Liver (tissue), 9 donors: ENCODE results near the gene DNAL4. TPM values are rescaled to one million over a fixed set of nuclear protein-coding genes. Genes with fewer than 3 reads are reported as not detected.

Experiments
- DNase-seq: peaks from one replicate; pipeline ENCODE4 v3.0.0-alpha.2; 2017; ENCODE audit warnings: low spot score
- H3K27ac ChIP-seq, 2 donors: one replicate each; pipeline ENCODE4 v1.7.0; 2013; ENCODE audit warnings: inconsistent platforms in 2 of 2, low read length in 2 of 2, control low read depth in 1 of 2, low read depth in 1 of 2, mild to moderate bottlenecking in 1 of 2
- H3K27me3 ChIP-seq, 4 donors: one replicate each; pipeline versions ENCODE4 v1.6.1 to v1.7.0; 2013; ENCODE audit warnings: low read length in 3 of 4, inconsistent platforms in 1 of 4, mild to moderate bottlenecking in 1 of 4, moderate library complexity in 1 of 4; ENCODE audit not compliant: control insufficient read depth in 4 of 4, insufficient read depth in 4 of 4
- H3K36me3 ChIP-seq, 4 donors: one replicate each; pipeline versions ENCODE4 v1.6.1 to v1.7.0; 2013; ENCODE audit warnings: low read length in 3 of 4, mild to moderate bottlenecking in 3 of 4, low read depth in 1 of 4, moderate library complexity in 1 of 4; ENCODE audit not compliant: control insufficient read depth in 4 of 4, insufficient read depth in 3 of 4
- H3K4me1 ChIP-seq, 4 donors: one replicate each; pipeline versions ENCODE4 v1.6.1 to v1.7.0; 2013; ENCODE audit warnings: low read length in 3 of 4, mild to moderate bottlenecking in 3 of 4, moderate library complexity in 1 of 4; ENCODE audit not compliant: control insufficient read depth in 4 of 4, insufficient read depth in 4 of 4
- H3K4me3 ChIP-seq, 3 donors: one replicate each; pipeline versions ENCODE4 v1.6.1 to v1.7.0; 2013; ENCODE audit warnings: low read length in 3 of 3, control low read depth in 1 of 3, low read depth in 1 of 3, mild to moderate bottlenecking in 1 of 3
- H3K9ac ChIP-seq, 2 donors: one replicate each; pipeline ENCODE4 v1.7.0; 2013; ENCODE audit warnings: low read length in 2 of 2, mild to moderate bottlenecking in 2 of 2, moderate library complexity in 2 of 2, control low read depth in 1 of 2, low read depth in 1 of 2
- H3K9me3 ChIP-seq, 4 donors: one replicate each; pipeline versions ENCODE4 v1.6.1 to v1.7.0; 2013; ENCODE audit warnings: low read length in 3 of 4; ENCODE audit not compliant: control insufficient read depth in 4 of 4
- ATF3 ChIP-seq: IDR thresholded peaks from 2 replicates; pipeline ENCODE4 v1.6.1; 2016; ENCODE audit warnings: antibody characterized with exemption
- CTCF ChIP-seq: fragments of 150-350 bp; IDR thresholded peaks from 2 replicates; pipeline ENCODE4 v1.5.1; 2017; ENCODE audit warnings: improper control_type of control experiment, low read depth, low read length; ENCODE audit not compliant: missing input control
- EGR1 ChIP-seq, 2 donors: IDR thresholded peaks; 2 replicates each; pipeline ENCODE4 v1.6.1; 2016 to 2018; ENCODE audit warnings: antibody characterized with exemption in 2 of 2, low read depth in 2 of 2
- FOXA1 ChIP-seq: IDR thresholded peaks from 2 replicates; pipeline ENCODE4 v1.6.1; 2016; ENCODE audit warnings: antibody characterized with exemption
- FOXA2 ChIP-seq: IDR thresholded peaks from 2 replicates; pipeline ENCODE4 v1.6.1; 2016; ENCODE audit warnings: antibody characterized with exemption
- GABPA ChIP-seq, 2 donors: IDR thresholded peaks in 1 of 2; conservative IDR thresholded peaks in 1 of 2; 2 replicates each; pipeline ENCODE4 v1.6.1; 2016; ENCODE audit warnings: antibody characterized with exemption in 2 of 2, mild to moderate bottlenecking in 1 of 2, moderate library complexity in 1 of 2
- HNF4A ChIP-seq, 2 donors: conservative IDR thresholded peaks; 2 replicates each; pipeline ENCODE4 v1.6.1; 2016; ENCODE audit warnings: antibody characterized with exemption in 2 of 2, mild to moderate bottlenecking in 2 of 2
- HNF4G ChIP-seq: IDR thresholded peaks from 2 replicates; pipeline ENCODE4 v1.6.1; 2016; ENCODE audit warnings: antibody characterized with exemption
- JUND ChIP-seq, 2 donors: IDR thresholded peaks; 2 replicates each; pipeline ENCODE4 v1.6.1; 2016; ENCODE audit warnings: antibody characterized with exemption in 2 of 2
- MAX ChIP-seq: IDR thresholded peaks from 2 replicates; pipeline ENCODE4 v1.6.1; 2016; ENCODE audit warnings: antibody characterized with exemption
- NR2F2 ChIP-seq: IDR thresholded peaks from 2 replicates; pipeline ENCODE4 v1.6.1; 2016; ENCODE audit warnings: antibody characterized with exemption
- RAD21 ChIP-seq, 2 donors: IDR thresholded peaks; 2 replicates each; pipeline ENCODE4 v1.6.1; 2016; ENCODE audit warnings: antibody characterized with exemption in 2 of 2, mild to moderate bottlenecking in 2 of 2
- REST ChIP-seq: IDR thresholded peaks from 2 replicates; pipeline ENCODE4 v1.6.1; 2016; ENCODE audit warnings: antibody characterized with exemption, mild to moderate bottlenecking
- RXRA ChIP-seq, 2 donors: IDR thresholded peaks; 2 replicates each; pipeline ENCODE4 v1.6.1; 2017 to 2018; ENCODE audit warnings: antibody characterized with exemption in 2 of 2, mild to moderate bottlenecking in 1 of 2
- SP1 ChIP-seq: IDR thresholded peaks from 2 replicates; pipeline ENCODE4 v1.6.1; 2018; ENCODE audit warnings: antibody characterized with exemption, mild to moderate bottlenecking
- TAF1 ChIP-seq: conservative IDR thresholded peaks from 2 replicates; pipeline ENCODE4 v1.6.1; 2016; ENCODE audit warnings: antibody characterized with exemption, mild to moderate bottlenecking
- YY1 ChIP-seq: IDR thresholded peaks from 2 replicates; pipeline ENCODE4 v1.6.1; 2016; ENCODE audit warnings: antibody characterized with exemption, mild to moderate bottlenecking
- ZBTB33 ChIP-seq: IDR thresholded peaks from 2 replicates; pipeline ENCODE4 v1.6.1; 2016; ENCODE audit warnings: antibody characterized with exemption
- WGBS: extraction: QIAGEN DNeasy Blood & Tissue Kit; methylation state at CpG from one replicate; pipeline ENCODE4 v1.1.7; 2013; 5-methylcytosine and 5-hydroxymethylcytosine counted together
- polyA plus RNA-seq, 2 donors: library from polyadenylated mRNA; stranded (reverse) in 1 of 2; unstranded in 1 of 2; fragments of 200-250 nt in 1 of 2; fragments of >200 nt in 1 of 2; fragmentation: Nextera tagmentation in 1 of 2; extraction: Ambion mirVana in 1 of 2; gene quantifications; one replicate each; pipeline versions ENCODE4 v1.2.1 to v1.2.3, GENCODE V29; 2013 to 2015
- total RNA-seq, 2 donors: library from RNA; depleted of rRNA; stranded (reverse); fragments of >200 nt; gene quantifications; one replicate each; pipeline ENCODE4 v1.2.3, GENCODE V29; 2014
- donor health status: healthy.
- donor health status: healthy.
- donor health status: healthy.
- donor health status: healthy.
- donor health status: healthy.

Gene DNAL4
- total and polyA plus RNA-seq, 4 donors = 4.0 to 5.6 (median 4.9) TPM

- Histone ChIP-seq H3K4me1 (no peaks in the 10 kb centered on the region), H3K27me3 (no peaks in the 10 kb centered on the region), H3K36me3 (no peaks in the 10 kb centered on the region), H3K27ac (no peak overlapping the region), H3K9me3 (peaks cover 0 to 16% (median 4%) of the 10 kb centered on the region in 4 donors), H3K9ac (no peak overlapping the region), H3K4me3 (no peak overlapping the region)
- WGBS = 85% methylated on average over 17 of the region's 17 CpGs
- DNase-seq = no peak
- TF ChIP-seq MAX (no peak), HNF4G (no peak), JUND (IDR thresholded peaks at IDR 0.05) (no peak), SP1 (no peak)
Observed at GRCh38 chr22:38830026-38830844, 36.3 kb upstream of the DNAL4 start.

- no peaks in the 10 kb centered on the region for H3K27me3 ChIP-seq
- no peak for DNase-seq
- no peak overlapping the region for H3K4me3 ChIP-seq
- WGBS = 82% methylated on average over 4 of the region's 4 CpGs
- H3K4me1 ChIP-seq = no peaks in the 10 kb centered on the region
- no peak overlapping the region for H3K9ac ChIP-seq
- TF ChIP-seq ATF3 = no peak
- TF ChIP-seq MAX = no peak
- TF ChIP-seq HNF4G = no peak
- TF ChIP-seq NR2F2 = no peak
- TF ChIP-seq FOXA2 = no peak
- TF ChIP-seq GABPA (IDR thresholded peaks at IDR 0.05 in 1 of 2, conservative IDR thresholded peaks at IDR 0.05 in 1 of 2) = no peak
- TF ChIP-seq EGR1 (IDR thresholded peaks at IDR 0.05; ENCODE audit: low read depth in 2 of 2) = no peak
- TF ChIP-seq FOXA1 = no peak
- no peak for TF ChIP-seq TAF1
- no peak for TF ChIP-seq REST
- no peak for TF ChIP-seq YY1
- TF ChIP-seq SP1 = no peak
- no peak for TF ChIP-seq RXRA (IDR thresholded peaks at IDR 0.05)
- TF ChIP-seq JUND (IDR thresholded peaks at IDR 0.05) = no peak
- no peak for TF ChIP-seq RAD21 (IDR thresholded peaks at IDR 0.05)
- no peak for TF ChIP-seq ZBTB33
- no peak for TF ChIP-seq CTCF
- no peak for TF ChIP-seq HNF4A (conservative IDR thresholded peaks at IDR 0.05)
- H3K36me3 ChIP-seq = no peaks in the 10 kb centered on the region
- no peak overlapping the region for H3K27ac ChIP-seq
- H3K9me3 ChIP-seq = peaks cover 0 to 16% (median 4%) of the 10 kb centered on the region in 4 donors
Observed at GRCh38 chr22:38829485-38829884, 35.5 kb upstream of the DNAL4 start.
